GM21381 (cell line): Measurements from ENCODE around the gene TBC1D16.

Source experiments
- ATAC-seq: cut with Tn5 transposase; IDR thresholded peaks from one replicate; pipeline ENCODE4 v1.9.1; 2021; ENCODE audit warnings: mild to moderate bottlenecking, moderate library complexity; ENCODE audit not compliant: unreplicated experiment

TBC1D16 gene

DNA sequence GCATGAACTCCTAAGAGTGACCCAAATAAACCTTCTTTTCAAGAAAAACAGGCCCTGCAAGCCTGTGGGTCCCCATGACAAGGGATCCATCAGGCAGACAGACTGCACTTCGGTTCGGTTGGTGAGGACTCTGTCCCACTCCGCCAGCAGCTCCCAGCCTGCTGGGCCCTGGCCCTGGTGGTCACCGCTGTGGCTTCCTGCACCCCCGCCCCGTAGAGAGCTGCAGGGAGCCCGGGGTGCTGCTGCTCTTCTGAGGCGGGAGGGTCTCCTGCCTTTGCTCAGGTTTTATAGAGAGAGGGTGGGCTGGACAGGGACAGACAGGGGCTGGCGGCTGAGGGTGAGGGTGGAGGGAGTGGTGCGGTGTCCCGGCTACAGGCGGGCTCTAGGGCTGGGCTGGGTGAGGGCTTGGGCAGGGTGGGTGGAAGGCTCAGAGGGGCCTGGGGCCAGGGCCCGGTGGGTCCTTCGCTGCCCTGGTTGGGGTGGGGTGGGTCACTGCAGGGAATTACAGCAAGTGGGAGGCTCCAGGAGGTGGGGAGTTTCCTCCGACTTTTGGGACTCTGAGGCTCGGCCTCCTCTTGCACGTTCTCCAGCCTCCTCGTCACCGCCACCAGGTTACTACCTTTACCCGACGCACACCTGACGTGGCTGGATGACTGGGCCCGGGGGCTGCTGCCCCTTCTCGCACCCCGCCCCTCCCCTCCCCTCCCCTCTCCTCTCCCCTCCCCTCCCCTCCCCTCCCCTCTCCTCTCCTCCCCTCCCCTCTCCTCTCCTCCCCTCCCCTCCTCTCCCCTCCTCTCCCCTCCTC is 106.2 kb downstream of the TBC1D16 start:
- no peak for ATAC-seq

DNA sequence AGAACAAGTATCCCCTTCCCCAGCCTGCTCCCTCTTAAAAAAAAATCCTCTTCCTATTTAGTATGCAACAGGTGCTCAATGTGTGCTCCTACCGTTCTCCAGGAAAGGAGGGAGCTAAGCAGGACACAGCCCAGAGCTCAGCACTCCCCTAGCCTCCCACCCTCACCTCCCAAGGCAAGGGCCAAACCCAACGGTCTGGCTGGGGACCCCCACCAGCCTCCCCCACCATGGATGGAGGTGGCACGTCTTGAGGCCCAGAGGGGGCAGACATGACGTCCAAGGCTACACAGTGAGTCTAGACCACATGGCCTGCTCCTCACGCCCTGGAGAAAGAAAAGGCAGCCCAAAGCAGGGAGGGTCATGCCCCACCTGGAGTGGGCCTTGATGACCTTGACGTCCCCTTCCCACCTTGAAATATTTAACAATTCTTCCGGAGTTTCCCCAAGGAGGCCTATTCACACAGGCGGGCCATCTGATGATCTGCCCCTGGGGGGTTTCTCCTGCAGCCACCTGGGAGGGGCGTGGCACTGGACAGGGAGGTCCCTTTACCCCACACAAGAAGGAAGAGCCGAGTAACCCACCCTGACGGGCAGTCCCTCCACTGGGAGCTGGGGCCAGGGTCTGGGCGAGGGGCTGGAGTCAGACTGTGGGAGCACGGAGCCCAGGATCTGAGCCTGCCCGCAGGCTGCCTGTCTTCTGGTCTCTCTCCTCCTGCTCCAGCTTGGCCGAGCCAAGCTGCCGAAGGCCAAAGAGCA is 107.0 kb downstream of the TBC1D16 start:
- no peak for ATAC-seq

DNA sequence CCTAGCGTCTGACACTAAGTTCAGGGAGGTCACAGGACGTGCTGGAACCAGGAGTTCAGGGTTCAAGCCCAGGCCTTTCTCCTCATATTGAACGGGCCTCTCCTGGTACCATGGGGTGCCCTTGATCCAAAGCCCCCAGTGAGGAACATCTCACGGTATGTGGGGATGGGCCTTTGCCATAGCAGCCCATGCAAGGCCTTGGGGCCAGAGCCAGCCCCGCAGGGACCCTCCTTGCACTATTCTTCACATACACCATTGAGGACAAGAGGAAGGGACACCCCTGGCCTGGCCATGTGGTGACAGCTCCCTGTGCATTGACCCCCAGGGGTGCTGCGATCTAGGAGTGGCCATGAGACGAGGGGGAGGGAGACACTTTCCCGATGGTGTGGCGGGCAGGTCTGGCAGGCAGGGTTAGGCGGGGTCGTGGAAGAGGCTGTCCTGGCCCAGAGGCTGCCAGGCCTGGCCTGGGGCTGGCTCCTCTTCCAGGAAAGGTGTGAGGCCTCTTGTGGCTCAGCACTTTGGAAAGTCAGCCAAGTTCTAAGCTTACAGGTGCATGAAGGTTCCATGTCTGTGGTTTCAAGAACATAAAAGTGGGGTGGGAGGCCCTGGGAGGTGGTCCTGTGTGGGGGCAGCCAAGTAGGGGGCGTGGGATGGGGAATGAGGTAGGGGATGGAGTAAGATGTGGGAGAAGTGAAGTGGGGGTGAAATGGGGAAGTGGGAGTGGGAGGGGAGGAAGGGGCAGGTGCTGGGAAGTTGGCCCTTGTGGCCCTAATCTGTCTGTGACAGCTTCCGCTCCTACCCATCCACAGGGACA is 107.8 kb downstream of the TBC1D16 start:
- ATAC-seq = no peak

DNA sequence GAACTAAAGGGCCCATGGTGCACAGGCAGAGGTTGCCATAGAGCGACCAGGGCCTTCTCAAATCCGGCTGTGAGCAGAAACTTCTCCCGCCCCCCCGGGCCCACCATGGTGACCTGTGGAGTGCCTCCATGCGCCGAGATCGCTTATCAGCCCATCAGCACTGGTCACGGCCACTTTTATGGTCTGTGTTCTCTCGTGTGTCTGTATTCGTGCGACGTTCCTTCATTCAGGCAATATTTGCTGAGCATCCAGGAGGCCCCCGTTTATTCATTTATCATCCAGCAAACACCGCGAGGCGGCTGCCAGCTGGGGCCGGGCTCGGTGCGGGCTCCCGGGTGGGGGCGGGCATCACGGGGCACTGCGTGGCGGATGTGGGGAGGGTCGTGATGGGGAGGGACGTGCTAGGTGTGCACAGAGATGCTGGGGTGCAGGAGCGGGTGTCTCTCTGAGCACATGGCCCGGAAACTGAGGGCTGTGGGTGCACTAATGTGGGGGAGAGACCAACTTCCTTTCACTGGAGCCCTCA is 108.5 kb downstream of the TBC1D16 start:
- no peak for ATAC-seq

DNA sequence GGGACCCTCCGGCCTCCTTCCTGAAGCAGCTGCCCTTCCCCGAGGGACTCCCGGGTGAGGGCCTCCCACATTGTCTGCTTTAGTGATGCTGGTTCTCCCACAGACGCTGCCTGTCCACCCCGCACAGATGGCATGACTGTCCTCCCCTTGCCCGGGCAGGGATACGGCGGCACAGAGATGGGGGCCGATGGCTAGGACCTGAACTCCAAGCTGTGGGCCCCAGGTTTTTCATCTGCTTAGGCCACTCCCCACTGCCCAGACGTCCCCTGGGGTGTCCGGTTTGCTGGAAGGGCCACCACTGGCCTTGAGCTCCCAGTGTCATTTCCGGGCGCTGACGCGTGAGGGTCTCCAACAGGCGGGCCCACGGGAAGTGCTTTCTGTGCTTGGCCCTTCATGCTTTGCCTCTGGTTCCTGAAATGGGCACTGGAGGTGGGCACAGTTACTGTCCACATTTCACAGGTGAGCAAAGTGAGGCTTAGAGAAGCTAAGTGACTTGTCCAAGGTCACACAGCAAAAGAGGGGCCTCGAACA is 109.0 kb downstream of the TBC1D16 start:
- no peak for ATAC-seq

DNA sequence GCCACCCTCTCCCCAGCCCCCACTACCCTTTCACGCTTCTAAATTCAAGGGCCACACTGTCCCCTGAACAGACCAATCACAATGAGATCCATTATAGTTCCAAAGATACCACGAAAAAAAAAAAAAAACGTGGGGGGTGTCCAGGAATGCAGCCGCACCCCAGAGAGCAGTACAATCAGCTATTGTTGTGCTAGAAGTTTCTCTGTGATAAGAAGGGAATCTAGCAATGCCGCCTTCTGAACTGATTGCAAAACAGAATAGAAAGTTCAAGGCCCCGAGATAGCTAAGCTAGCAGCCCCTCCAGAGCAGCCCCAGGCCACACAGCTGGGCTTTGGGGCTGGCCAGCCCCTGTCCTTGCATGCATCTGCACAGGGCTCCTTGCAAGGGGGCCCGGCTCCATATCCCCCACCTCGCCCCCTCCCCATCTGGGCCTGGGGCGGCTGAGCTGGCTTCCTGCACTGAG is 109.5 kb downstream of the TBC1D16 start:
- no peak for ATAC-seq

DNA sequence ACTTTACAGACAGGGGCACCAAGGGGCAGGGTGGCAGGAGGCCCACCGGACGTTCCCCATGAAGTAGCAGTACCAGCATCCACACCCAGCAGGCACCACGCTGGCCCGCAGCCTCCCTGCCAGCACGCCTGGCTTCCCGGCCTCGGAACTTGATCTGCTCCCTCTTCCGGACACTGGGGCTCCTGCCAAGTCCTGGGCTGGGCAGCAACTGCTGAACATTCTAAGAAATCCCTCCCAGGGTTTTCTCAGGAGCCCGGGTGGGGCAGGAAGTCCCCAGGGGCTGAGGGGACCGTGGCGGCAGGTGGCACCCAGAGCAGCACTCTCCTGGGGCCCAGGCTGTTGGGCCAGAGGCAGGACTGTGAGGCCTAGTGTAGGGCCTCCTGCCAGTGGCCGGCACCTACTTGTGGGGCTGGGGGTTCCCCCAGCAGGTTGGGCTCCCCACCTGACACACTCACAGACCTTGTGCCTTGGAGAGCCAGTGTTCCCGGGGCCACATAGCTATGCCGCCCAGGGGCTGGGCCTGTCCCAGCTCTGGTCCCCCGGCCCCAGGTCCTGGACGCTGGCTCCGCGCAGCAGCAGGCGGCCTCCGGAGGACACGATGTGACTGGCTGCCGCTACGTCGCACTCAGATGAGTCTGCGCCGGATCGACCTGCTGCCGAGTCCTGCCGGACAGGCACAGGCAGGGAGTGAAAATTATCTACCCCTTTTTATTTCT is 110.3 kb downstream of the TBC1D16 start:
- no peak for ATAC-seq

DNA sequence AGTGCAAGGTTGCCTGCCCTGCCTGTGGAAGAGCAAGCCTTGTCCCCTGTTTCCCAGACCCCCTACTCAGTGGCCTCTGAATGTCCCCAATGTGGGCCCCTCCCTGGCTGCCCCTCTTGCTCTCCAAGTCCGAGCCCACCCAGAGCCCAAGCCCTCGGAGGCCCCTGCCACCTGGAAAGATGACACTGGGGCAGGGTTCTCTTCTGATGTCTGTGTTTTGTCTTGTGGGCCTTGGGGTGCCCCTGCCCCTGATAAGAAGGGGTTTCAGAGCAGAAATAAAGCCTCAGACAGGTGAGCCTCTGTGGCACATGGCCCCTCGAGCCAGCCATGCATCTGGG is 111.1 kb downstream of the TBC1D16 start:
- ATAC-seq = no peak

DNA sequence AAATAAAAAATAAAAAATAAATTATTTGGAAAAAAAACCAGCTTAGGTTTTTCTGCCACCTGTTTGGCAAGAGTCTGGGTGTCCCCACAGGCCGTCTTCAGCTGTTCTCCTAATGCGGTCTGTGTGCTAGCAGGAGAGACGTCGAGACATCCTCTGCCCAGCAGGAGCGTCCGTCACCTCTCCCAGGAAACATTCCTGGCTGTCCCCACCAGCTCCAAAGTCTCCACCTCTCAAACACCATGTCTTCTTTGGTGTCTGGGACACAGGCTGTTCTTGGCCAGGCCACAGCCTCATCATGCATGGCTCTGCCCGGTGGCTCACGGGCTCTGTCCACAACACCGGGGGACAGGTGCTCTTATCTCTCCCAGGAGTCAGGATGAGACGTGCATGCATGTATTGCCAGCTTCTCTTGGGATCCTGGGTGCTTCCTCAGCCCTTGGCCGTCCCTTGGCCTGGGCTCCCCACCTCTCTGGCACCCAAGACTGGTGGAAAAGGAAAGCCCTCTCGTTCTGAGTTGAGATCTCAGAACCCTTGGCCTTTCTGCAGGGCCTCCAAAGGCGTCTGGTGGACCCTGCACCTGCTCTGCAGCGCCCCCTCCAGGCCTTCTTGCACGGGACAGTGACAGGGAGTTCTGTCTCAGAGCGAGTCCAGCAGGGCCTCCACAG is 111.6 kb downstream of the TBC1D16 start:
- no peak for ATAC-seq

DNA sequence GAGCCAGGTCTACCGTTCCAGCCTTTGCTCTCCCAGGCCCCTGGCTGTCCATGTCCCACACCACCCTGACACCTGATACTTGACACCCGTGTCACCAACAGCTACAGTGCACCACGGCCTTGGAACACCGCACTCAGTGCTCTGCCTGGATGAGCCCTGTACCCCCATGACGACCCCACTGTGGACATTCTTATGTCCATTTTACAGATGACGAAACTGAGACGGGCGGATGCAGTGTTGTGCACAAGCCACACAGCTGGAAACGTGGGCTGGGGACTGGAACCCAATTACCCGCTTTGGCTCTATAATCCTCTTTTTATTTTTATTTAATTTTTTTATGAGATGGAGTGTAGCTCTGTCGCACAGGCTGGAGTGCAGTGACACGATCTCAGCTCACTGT is 112.9 kb downstream of the TBC1D16 start:
- no peak for ATAC-seq

DNA sequence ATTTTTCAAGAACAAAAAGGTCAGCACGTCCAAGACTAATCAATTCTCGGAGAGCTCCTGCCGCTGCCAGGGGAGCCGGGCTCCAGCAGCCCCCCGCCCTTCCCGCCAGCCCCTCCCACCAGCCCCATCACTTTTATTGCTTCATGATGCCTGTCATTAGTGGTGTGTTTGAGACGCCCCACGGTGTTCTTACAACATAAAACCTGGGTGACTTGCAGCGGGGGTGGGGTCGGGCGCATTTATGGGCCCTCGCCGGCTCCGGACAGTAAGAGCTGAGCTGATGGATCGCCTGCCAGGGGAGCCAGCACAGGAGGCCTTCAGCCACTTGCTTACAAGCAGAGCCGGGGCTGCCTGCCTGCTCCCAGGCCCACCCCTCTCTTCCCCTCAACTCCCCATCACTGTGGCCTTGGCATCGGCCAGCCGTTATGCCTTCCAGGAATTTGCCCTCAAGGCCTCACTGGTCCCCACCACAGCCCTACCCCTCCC is 113.5 kb downstream of the TBC1D16 start:
- ATAC-seq = no peak

DNA sequence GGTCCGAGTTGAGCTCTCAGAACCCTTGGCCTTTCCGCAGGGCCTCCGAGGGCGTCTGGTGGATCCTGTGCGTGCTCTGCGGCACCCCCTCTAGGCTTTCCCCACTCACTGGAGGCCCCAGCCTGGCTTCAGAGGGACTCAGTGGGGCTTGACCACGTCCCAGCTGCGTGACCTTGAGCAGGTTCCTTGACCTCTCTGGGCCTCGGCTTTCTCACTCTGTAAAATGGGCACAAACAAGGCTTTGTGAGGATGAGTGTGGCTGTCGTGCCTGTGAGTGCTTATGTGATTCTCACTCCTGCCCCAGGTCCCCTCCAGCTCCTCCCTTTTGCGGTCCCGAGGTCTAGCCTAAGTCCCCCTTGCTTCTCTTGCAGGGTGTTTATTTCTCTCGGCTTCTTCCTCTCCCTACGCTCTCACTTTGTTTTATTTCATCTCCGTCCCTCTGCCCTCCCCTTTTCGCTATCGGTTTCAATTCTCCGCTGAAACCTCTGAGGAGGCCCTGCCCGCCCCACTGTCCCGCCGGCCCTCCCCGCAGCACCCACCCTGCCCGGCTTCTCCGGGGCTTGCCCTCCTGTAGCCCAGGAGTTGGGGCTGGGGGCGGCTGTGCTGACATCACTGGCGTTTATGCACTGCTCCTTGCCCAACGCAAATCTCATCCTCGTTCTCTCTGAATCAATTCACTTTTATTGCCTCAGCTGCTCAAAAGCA is 114.1 kb downstream of the TBC1D16 start:
- no peak for ATAC-seq

DNA sequence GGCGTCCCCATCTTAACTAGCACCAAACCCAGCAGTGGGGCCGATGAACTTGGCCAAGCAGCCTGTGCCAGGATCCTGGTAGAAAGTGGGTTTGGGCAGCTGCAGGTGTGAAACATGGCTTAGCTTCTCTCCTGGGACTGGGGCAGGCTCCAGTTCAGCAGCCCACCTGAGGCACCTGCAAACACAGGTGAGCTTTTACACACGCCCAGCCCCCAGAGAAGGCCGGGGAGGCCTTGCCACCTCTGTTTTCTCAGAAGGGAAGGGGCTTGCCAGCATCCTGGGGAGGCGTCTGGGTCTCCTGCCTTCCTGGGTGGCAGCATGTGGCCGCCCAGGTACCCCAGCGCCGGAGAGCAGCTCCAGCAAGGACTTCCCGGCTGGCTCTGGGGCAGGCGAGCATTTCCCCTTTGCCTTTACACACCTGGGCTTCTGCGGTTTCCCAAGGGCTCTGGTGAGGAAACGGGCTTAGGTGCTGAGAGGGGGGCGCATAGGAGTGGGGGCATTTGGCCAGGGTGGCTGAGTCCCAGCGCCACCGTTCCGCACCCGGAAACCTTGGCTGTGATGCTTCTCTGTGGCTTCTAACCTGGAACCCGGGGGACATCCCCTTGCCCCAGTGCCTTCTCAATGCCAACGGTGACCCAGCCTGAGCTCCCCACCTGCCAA is 114.8 kb downstream of the TBC1D16 start:
- no peak for ATAC-seq

DNA sequence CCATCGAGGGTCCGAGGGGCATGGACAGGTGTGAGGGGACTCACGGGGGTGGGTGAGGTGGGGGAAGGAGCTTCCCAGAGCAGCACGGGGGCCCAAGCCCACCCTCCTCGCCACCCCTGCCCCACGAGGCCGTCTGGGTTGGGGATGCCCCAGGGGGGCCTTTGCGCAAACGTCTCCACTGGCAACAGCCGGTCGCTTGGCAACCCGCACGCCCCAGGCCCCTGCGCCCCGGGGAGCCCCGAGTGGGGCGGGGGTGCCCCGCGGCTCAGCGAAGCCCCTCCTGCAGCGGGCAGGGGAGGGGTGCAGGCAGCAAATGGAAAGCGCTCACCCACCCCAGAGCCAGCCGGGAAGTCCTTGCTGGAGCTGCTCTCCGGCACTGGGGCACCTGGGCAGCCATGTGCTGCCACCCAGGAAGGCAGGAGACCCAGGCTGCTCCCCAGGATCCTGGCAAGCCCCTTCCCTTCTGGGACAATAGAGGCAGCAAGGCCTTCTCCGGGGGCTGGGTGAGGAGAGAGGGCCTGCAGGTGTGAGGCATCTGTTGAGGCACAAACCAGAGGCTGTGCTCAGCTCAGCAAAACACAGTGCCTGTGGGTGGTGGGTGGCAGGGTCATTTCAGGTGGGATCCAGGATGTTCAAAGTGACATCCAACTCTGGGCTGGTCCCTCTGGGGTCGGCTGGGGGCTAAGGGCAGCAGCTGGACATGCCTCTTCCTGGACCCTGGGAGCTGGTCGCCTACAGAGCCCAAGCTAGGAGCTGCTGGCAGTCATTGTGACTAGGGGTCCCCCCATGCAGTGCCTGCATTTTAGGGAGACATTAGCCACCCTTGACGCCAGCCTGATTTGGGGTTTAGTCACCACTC is 115.6 kb downstream of the TBC1D16 start:
- ATAC-seq = no peak

DNA sequence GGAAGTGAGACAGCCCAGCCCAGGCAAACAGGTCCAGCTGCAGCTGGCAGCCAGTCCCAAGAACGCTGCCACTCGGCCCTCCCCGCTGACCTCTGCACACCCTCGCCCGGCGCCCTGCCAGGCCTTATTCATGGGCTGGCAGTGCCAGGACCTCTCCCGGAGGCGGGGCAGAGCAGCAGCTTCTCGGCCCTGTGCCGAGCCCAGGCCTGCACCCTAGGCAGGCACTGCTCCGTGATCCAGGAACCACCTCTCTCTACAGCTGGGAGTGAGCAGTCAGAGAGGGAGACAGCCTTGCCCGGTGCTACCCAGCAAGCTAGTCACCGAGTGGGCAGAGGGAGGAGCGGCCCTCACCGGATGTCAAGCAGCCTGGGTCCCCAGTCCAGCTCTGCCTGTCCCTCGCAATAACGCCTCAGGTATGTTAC is 116.5 kb downstream of the TBC1D16 start:
- ATAC-seq = no peak

DNA sequence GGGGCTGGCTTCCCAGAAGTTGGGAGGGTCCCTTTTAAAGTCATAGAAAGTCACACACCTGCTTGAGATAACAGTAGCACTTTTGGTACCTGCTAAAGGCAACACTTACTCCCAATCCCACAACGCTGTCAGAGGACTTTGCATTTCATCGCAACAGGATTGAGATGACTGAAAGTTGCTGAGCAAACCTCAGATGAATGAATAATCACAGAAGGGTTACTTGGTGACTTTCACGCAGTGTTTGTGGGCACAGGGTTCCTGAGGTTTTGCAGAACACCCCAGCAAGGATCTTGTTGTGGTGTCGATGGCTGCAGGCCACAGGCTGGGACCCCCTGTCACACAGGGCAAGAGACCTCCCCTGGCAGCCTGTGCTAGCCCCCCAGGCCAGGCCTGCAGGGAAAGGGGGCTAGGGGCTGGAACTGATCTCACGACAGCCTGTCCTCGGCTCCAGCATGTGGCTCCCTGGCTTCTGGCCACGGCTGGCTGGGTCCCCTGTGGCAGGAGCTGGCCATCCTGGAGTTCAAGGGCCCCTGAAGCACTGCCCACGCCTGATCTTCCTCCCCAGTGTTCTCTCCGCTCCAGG is 117.0 kb downstream of the TBC1D16 start:
- no peak for ATAC-seq

DNA sequence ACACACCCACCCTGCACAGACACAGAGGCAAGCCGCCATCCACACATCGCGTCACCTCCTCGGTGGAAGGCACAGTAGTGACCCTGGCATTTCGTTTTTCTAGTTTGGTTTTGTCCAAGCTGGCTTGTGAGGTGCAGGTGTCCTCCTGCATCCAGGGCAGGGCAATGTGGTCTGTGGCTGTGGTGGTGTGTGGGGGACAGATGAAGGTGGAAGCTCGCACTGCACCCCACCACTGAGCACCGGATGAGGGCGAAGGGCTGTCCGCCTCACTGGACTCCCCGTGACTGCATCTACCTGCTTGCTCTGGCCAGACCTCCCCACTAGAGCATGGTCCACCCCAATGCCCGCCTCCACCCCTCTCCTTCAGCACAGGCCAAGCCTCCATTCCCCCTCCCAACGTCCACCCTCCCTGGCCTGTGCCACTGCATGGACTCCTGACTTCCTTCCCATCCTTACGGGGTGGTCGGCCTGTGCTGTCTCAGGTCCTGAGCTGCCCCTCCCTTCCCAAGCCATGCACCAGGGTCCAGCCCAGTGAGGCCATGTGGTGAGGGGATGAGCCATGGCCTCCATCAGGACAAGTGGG is 117.7 kb downstream of the TBC1D16 start:
- no peak for ATAC-seq
